GM18502 (cell line): Measurements from ENCODE around the gene PHETA2.

Source experiments
- ATAC-seq: cut with Tn5 transposase; IDR thresholded peaks from one replicate; pipeline ENCODE4 v1.9.1; 2021; ENCODE audit warnings: mild to moderate bottlenecking; ENCODE audit not compliant: unreplicated experiment, poor library complexity

Gene PHETA2

GRCh38 chr22:42074132-42074811 lies at the start of gene PHETA2:
PHETA2 (plus strand) TSS chr22:42074248; CDS start chr22:42077294, 3,046 bp downstream.
- no peak for ATAC-seq

- ATAC-seq: no peak
Observed at GRCh38 chr22:42025421-42025820, 48.6 kb upstream of the PHETA2 start.

GRCh38 chr22:42026705-42027104 lies 47.3 kb upstream of the PHETA2 start:
- no peak for ATAC-seq

GRCh38 chr22:42033263-42034181 lies 40.5 kb upstream of the PHETA2 start:
- no peak for ATAC-seq

GRCh38 chr22:42035256-42035655 lies 38.8 kb upstream of the PHETA2 start:
- no peak for ATAC-seq

- ATAC-seq: no peak
Observed at GRCh38 chr22:42039271-42039670, 34.8 kb upstream of the PHETA2 start.

- no peak for ATAC-seq
Observed at GRCh38 chr22:42041784-42042183, 32.3 kb upstream of the PHETA2 start.

GRCh38 chr22:42050641-42051180 lies 23.3 kb upstream of the PHETA2 start:
- ATAC-seq: no peak

- no peak for ATAC-seq
Observed at GRCh38 chr22:42052765-42053164, 21.3 kb upstream of the PHETA2 start.

GRCh38 chr22:42056757-42057511 lies 17.1 kb upstream of the PHETA2 start:
- ATAC-seq: no peak

- no peak for ATAC-seq
Observed at GRCh38 chr22:42060489-42060888, 13.6 kb upstream of the PHETA2 start.

GRCh38 chr22:42061041-42061440 lies 13.0 kb upstream of the PHETA2 start:
- ATAC-seq: no peak

- ATAC-seq: no peak
Observed at GRCh38 chr22:42062506-42063170, 11.4 kb upstream of the PHETA2 start.

GRCh38 chr22:42064629-42065028 lies 9.4 kb upstream of the PHETA2 start:
- no peak for ATAC-seq

- no peak for ATAC-seq
Observed at GRCh38 chr22:42065438-42066125, 8.5 kb upstream of the PHETA2 start.

- ATAC-seq: no peak
Observed at GRCh38 chr22:42066126-42066761, 7.8 kb upstream of the PHETA2 start.

- ATAC-seq: no peak
Observed at GRCh38 chr22:42066937-42067336, 7.1 kb upstream of the PHETA2 start.

GRCh38 chr22:42067671-42068251 lies 6.3 kb upstream of the PHETA2 start:
- no peak for ATAC-seq

GRCh38 chr22:42068291-42068690 lies 5.8 kb upstream of the PHETA2 start:
- no peak for ATAC-seq
